Loucy (cell line): ENCODE results near the gene NEBL.

Experiments
- CTCF ChIP-seq: fragments of 200-600 bp; sonication (generic); conservative IDR thresholded peaks from 2 replicates; pipeline ENCODE4 v1.5.1; 2014; ENCODE audit warnings: mild to moderate bottlenecking, antibody characterized with exemption, low read length
- EZH2phosphoT487 ChIP-seq: fragments of 200-600 bp; IDR thresholded peaks from 2 replicates; pipeline ENCODE4 v1.6.1; 2018; ENCODE audit warnings: antibody characterized with exemption, mild to moderate bottlenecking, moderate library complexity, borderline replicate concordance

- TF ChIP-seq CTCF (no peak), EZH2phosphoT487 (no peak)
Observed at GRCh38 chr10:20839910-20840309, 57.2 kb downstream of the NEBL start.
